Caco-2 (cell line): ENCODE results near the gene KIAA0825. TPM values are rescaled to one million over a fixed set of nuclear protein-coding genes. Genes with fewer than 3 reads are reported as not detected.

Experiments
- BruUV-seq: library from RNA; stranded (reverse); fragments of 400-500 nt; replicated peaks from 2 replicates; lab custom pipeline; 2021; lab: Mats Ljungman, UMichigan
- CTCF ChIA-PET: fragments of 300-600 bp; sonication (Branson Sonifier 250); formaldehyde crosslinking; loops from one replicate; lab custom pipeline; 2022; ENCODE audit warnings: antibody characterized with exemption; lab: Charles Lee
- POLR2A ChIA-PET: fragments of 300-600 bp; sonication (Branson Sonifier 250); formaldehyde crosslinking; loops from one replicate; lab custom pipeline; 2022; ENCODE audit warnings: antibody characterized with exemption; lab: Charles Lee
- DNase-seq, 2 experiments: peaks; one replicate each; pipeline versions ENCODE4 v3.0.0 to v3.0.0-alpha.2; 2020 to 2022
- H3K27me3 ChIP-seq: replicated peaks from 2 replicates; pipeline ENCODE4 v1.6.0; 2011; ENCODE audit warnings: low read length; ENCODE audit not compliant: control insufficient read depth, insufficient read depth
- H3K36me3 ChIP-seq: 2 replicates; pipeline ENCODE4 v1.5.1; 2011; ENCODE audit warnings: low read length; ENCODE audit not compliant: control insufficient read depth, insufficient read depth
- H3K4me1 ChIP-seq: fragments of 250-450 bp; sonication (Bioruptor Pico); 2 replicates; pipeline ENCODE4 v1.5.1; 2020; ENCODE audit warnings: mild to moderate bottlenecking
- H3K4me3 ChIP-seq: 2 replicates; pipeline ENCODE4 v1.5.1; 2011; ENCODE audit warnings: low read depth, mild to moderate bottlenecking, control low read depth, low read length
- H3K9me3 ChIP-seq: fragments of 250-450 bp; sonication (Bioruptor Pico); 2 replicates; pipeline ENCODE4 v1.5.1; 2020; ENCODE audit warnings: mild to moderate bottlenecking, moderate library complexity
- H3K27ac Mint-ChIP-seq: one replicate; pipeline ENCODE4 v1.8.0; 2022; ENCODE audit warnings: mixed read lengths; ENCODE audit not compliant: unreplicated experiment
- H3K27me3 Mint-ChIP-seq: one replicate; pipeline ENCODE4 v1.8.0; 2022; ENCODE audit warnings: mixed read lengths; ENCODE audit not compliant: insufficient read depth, unreplicated experiment
- H3K36me3 Mint-ChIP-seq: one replicate; pipeline ENCODE4 v1.8.0; 2022; ENCODE audit warnings: mild to moderate bottlenecking, mixed read lengths; ENCODE audit not compliant: insufficient read depth, unreplicated experiment
- H3K4me1 Mint-ChIP-seq: one replicate; pipeline ENCODE4 v1.8.0; 2022; ENCODE audit warnings: low read depth, mixed read lengths; ENCODE audit not compliant: unreplicated experiment
- H3K4me3 Mint-ChIP-seq: one replicate; pipeline ENCODE4 v1.8.0; 2022; ENCODE audit warnings: mild to moderate bottlenecking, moderate library complexity, mixed read lengths; ENCODE audit not compliant: unreplicated experiment
- H3K9me3 Mint-ChIP-seq: one replicate; pipeline ENCODE4 v1.8.0; 2022; ENCODE audit warnings: mixed read lengths; ENCODE audit not compliant: unreplicated experiment
- intact Hi-C: fragments of 100-400 bp; cut with micrococcal nuclease; formaldehyde crosslinking; loops from one replicate; pipeline ENCODE4 v1.10.0; 2022; ENCODE audit not compliant: unreplicated experiment
- total RNA-seq: library from RNA; stranded (reverse); gene quantifications from 2 replicates; pipeline ENCODE4 v1.2.3, GENCODE V29; 2022
- TF ChIP-seq, protein P1 (sequence below), 2 experiments: fragments of 200-600 bp in 1 of 2; IDR thresholded peaks; 1 replicate in 1 of 2; 2 replicates in 1 of 2; pipeline versions ENCODE4 v1.5.1 to v1.8.0; 2011 to 2022; ENCODE audit warnings: antibody characterized with exemption in 1 of 2, control low read depth in 1 of 2, inconsistent platforms in 1 of 2, low read depth in 1 of 2, low read length in 1 of 2, mild to moderate bottlenecking in 1 of 2, moderate library complexity in 1 of 2; ENCODE audit not compliant: insufficient read depth in 1 of 2, severe bottlenecking in 1 of 2, unreplicated experiment in 1 of 2

KIAA0825 gene
- total RNA-seq, 1 experiment from 2014 or later, result 0.50 TPM

DNA sequence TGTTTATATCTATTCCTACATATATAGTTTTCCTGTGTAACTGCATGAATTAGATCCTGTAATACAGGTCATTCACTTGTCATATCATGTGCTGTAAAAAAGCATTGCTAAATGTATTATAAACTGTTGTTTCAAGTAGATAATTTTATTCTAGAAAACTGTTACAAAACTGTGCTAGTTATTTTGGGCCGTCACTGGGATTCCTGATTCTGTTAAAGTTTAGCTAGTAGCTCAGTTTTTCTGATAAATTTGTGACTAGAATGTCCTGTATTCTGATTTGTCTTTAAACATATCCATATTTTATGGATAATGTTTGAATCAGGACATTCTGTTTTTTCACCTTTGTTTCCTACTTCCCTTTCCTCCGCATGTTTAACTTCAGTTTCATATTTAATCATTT, 5.5 kb upstream of the KIAA0825 start:
- Histone ChIP-seq H3K4me3 (no peak overlapping the region), H3K36me3 (no peaks in the 10 kb centered on the region), H3K4me1 (no peaks in the 10 kb centered on the region), H3K9me3 (no peaks in the 10 kb centered on the region), H3K27me3 (no peaks in the 10 kb centered on the region)
- ChIA-PET CTCF (no interaction called here), POLR2A (no interaction called here)
- Mint-ChIP-seq H3K4me3 (no peak overlapping the region), H3K27ac (no peak overlapping the region), H3K27me3 (no peaks in the 10 kb centered on the region), H3K4me1 (no peaks in the 10 kb centered on the region), H3K36me3 (no peaks in the 10 kb centered on the region), H3K9me3 (no peaks in the 10 kb centered on the region)
- BruUV-seq, result no TSS peak
- DNase-seq, result no peak
- intact Hi-C loops, result no loop called here
- TF ChIP-seq, protein P1, sequence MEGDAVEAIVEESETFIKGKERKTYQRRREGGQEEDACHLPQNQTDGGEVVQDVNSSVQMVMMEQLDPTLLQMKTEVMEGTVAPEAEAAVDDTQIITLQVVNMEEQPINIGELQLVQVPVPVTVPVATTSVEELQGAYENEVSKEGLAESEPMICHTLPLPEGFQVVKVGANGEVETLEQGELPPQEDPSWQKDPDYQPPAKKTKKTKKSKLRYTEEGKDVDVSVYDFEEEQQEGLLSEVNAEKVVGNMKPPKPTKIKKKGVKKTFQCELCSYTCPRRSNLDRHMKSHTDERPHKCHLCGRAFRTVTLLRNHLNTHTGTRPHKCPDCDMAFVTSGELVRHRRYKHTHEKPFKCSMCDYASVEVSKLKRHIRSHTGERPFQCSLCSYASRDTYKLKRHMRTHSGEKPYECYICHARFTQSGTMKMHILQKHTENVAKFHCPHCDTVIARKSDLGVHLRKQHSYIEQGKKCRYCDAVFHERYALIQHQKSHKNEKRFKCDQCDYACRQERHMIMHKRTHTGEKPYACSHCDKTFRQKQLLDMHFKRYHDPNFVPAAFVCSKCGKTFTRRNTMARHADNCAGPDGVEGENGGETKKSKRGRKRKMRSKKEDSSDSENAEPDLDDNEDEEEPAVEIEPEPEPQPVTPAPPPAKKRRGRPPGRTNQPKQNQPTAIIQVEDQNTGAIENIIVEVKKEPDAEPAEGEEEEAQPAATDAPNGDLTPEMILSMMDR (IDR thresholded peaks at IDR 0.05; ENCODE audit: insufficient read depth in 1 of 2, low read depth in 1 of 2, low read length in 1 of 2, severe bottlenecking in 1 of 2, unreplicated experiment in 1 of 2), result no peak

DNA sequence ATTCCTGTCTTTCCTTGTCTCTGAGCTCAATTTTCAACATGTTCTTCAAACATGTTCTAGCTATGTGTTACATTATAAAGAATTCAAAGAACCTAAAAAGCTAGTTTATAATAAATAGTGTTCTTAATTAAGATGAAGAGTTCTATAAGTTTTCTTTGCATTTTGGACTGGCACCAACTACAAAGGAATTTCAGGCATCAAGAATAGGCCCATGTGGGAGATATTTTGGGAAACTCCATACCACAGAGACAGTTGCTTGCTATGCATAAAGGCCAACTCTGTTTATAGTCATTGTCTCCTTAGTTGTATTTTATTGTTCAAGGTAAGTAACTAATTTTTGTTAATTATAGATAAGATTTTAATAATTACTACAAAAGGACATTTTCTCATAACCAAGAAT, 4.6 kb upstream of the KIAA0825 start:
- Mint-ChIP-seq H3K4me1 (no peaks in the 10 kb centered on the region), H3K27me3 (no peaks in the 10 kb centered on the region), H3K27ac (no peak overlapping the region), H3K4me3 (no peak overlapping the region), H3K9me3 (no peaks in the 10 kb centered on the region), H3K36me3 (no peaks in the 10 kb centered on the region)
- CTCF ChIA-PET, result no interaction called here
- TF ChIP-seq, protein P1 (IDR thresholded peaks at IDR 0.05; ENCODE audit: insufficient read depth in 1 of 2, low read depth in 1 of 2, low read length in 1 of 2, severe bottlenecking in 1 of 2, unreplicated experiment in 1 of 2), result no peak
- Histone ChIP-seq H3K9me3 (no peaks in the 10 kb centered on the region), H3K27me3 (no peaks in the 10 kb centered on the region), H3K36me3 (no peaks in the 10 kb centered on the region), H3K4me1 (no peaks in the 10 kb centered on the region), H3K4me3 (no peak overlapping the region)
- no TSS peak for BruUV-seq
- intact Hi-C loops, result no loop called here
- POLR2A ChIA-PET, result no interaction called here
- DNase-seq, result no peak

DNA sequence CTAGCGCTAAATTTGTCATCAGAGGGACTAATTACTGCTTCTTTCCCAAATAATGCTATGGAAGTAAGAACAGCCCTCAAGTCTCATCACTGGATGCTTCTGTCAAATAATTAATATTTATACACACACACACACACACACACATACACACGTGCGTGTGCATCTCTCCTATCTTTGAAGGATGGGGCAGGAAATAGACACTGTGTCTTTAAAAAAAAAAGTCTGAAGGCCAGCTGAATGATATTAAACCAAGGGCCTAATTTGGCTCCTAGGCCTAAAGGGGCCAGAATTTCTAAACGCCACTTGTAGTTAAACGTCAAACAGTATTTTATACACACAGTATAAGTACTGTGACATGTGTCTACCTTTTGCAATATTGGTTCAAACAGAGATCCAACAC, 3.4 kb upstream of the KIAA0825 start:
- no peak overlapping the region for H3K4me3 ChIP-seq
- no TSS peak for BruUV-seq

More for the DNA sequence above, 3.4 kb upstream of the KIAA0825 start:
- no peak for DNase-seq
- CTCF ChIA-PET, result no interaction called here
- Mint-ChIP-seq H3K36me3 (no peaks in the 10 kb centered on the region), H3K4me3 (no peak overlapping the region), H3K4me1 (no peaks in the 10 kb centered on the region), H3K27me3 (no peaks in the 10 kb centered on the region), H3K9me3 (no peaks in the 10 kb centered on the region), H3K27ac (no peak overlapping the region)
- TF ChIP-seq, protein P1 (IDR thresholded peaks at IDR 0.05; ENCODE audit: insufficient read depth in 1 of 2, low read depth in 1 of 2, low read length in 1 of 2, severe bottlenecking in 1 of 2, unreplicated experiment in 1 of 2), result no peak
- H3K27me3 ChIP-seq, result no peaks in the 10 kb centered on the region
- H3K4me1 ChIP-seq, result peaks cover 6% of the 10 kb centered on the region; the same call in 1 of the 2 replicates
- POLR2A ChIA-PET, result no interaction called here
- H3K9me3 ChIP-seq, result no peaks in the 10 kb centered on the region
- H3K36me3 ChIP-seq, result no peaks in the 10 kb centered on the region
- intact Hi-C loops, result no loop called here
